GM23338 (cell line): ENCODE measurements around the gene PTPRS. TPM values are rescaled to one million over a fixed set of nuclear protein-coding genes. Genes with fewer than 3 reads are reported as not detected.
"Not testable (repeated sequence)": the region's sequence is repeated elsewhere in the genome, so short reads cannot be mapped to it uniquely, and the experiment has no call there.

Experiments used
- ATAC-seq: fragments of 200-7000 bp; cut with Tn5 transposase; 3 replicates; pipeline ENCODE4 v1.9.1; 2020
- DNase-seq: peaks from one replicate; pipeline ENCODE4 v3.0.0-alpha.2; 2015; ENCODE audit warnings: low spot score
- H2AFZ ChIP-seq: fragments of 200-600 bp; sonication (generic); 2 replicates; pipeline ENCODE4 v1.8.0; 2016; ENCODE audit warnings: antibody characterized with exemption, mild to moderate bottlenecking, moderate library complexity
- H3F3A ChIP-seq: fragments of 200-600 bp; sonication (generic); replicated peaks from 2 replicates; pipeline ENCODE4 v1.8.0; 2017; ENCODE audit warnings: antibody characterized with exemption, mixed run types, low read depth
- H3K27ac ChIP-seq: fragments of 200-600 bp; sonication (generic); 2 replicates; pipeline ENCODE4 v1.6.1; 2016; ENCODE audit warnings: low read depth
- H3K27me3 ChIP-seq: fragments of 200-600 bp; sonication (generic); 2 replicates; pipeline ENCODE4 v1.8.0; 2016; ENCODE audit warnings: mild to moderate bottlenecking, mixed run types, moderate library complexity; ENCODE audit not compliant: insufficient read depth
- H3K36me3 ChIP-seq: fragments of 200-600 bp; sonication (generic); 2 replicates; pipeline ENCODE4 v1.8.0; 2016; ENCODE audit warnings: mild to moderate bottlenecking; ENCODE audit not compliant: insufficient read depth
- H3K4me1 ChIP-seq: fragments of 200-600 bp; sonication (generic); 2 replicates; pipeline ENCODE4 v1.8.0; 2016; ENCODE audit warnings: mild to moderate bottlenecking, moderate library complexity; ENCODE audit not compliant: insufficient read depth
- H3K4me2 ChIP-seq: fragments of 200-600 bp; sonication (generic); 2 replicates; pipeline ENCODE4 v1.7.1; 2017; ENCODE audit warnings: mixed run types
- H3K4me3 ChIP-seq: fragments of 200-600 bp; sonication (generic); 2 replicates; pipeline ENCODE4 v1.6.1; 2016; ENCODE audit warnings: mixed run types
- H3K79me2 ChIP-seq: fragments of 200-600 bp; sonication (generic); replicated peaks from 2 replicates; pipeline ENCODE4 v1.8.0; 2017; ENCODE audit warnings: mild to moderate bottlenecking; ENCODE audit not compliant: insufficient read depth
- H3K9me2 ChIP-seq: fragments of 200-600 bp; sonication (generic); 2 replicates; pipeline ENCODE4 v1.8.0; 2017; ENCODE audit not compliant: insufficient read depth
- H4K20me1 ChIP-seq: fragments of 200-600 bp; sonication (generic); replicated peaks from 2 replicates; pipeline ENCODE4 v1.8.0; 2017; ENCODE audit warnings: mild to moderate bottlenecking; ENCODE audit not compliant: insufficient read depth
- H3K27ac Mint-ChIP-seq: 2 replicates; pipeline ENCODE4 v1.8.0; 2020; ENCODE audit warnings: inconsistent platforms, mild to moderate bottlenecking, moderate library complexity, mixed read lengths
- H3K27me3 Mint-ChIP-seq: 3 replicates; pipeline ENCODE4 v1.8.0; 2022; ENCODE audit warnings: low read depth, mild to moderate bottlenecking, moderate library complexity, mixed read lengths, inconsistent platforms; ENCODE audit not compliant: insufficient read depth, poor library complexity
- H3K36me3 Mint-ChIP-seq: 3 replicates; pipeline ENCODE4 v1.8.0; 2021; ENCODE audit warnings: low read depth, mild to moderate bottlenecking, inconsistent platforms, moderate library complexity, mixed read lengths
- H3K4me1 Mint-ChIP-seq: 3 replicates; pipeline ENCODE4 v1.8.0; 2020; ENCODE audit warnings: mild to moderate bottlenecking, inconsistent platforms, mixed read lengths
- H3K4me3 Mint-ChIP-seq: 3 replicates; pipeline ENCODE4 v1.8.0; 2021; ENCODE audit warnings: moderate library complexity, mild to moderate bottlenecking, inconsistent platforms, mixed read lengths
- H3K9me3 Mint-ChIP-seq: 3 replicates; pipeline ENCODE4 v1.8.0; 2020; ENCODE audit warnings: moderate library complexity, mild to moderate bottlenecking, inconsistent platforms, mixed read lengths
- CREB1 ChIP-seq: fragments of 250-450 bp; sonication (Bioruptor Pico); IDR thresholded peaks from 2 replicates; pipeline ENCODE4 v1.5.0; 2020; ENCODE audit warnings: low read depth, mild to moderate bottlenecking, moderate library complexity
- CTCF ChIP-seq, 2 experiments: fragments of 200-600 bp in 1 of 2; sonication (generic) in 1 of 2; conservative IDR thresholded peaks; 2 replicates each; pipeline versions ENCODE4 v1.5.1 to v1.6.1; 2016 to 2017; ENCODE audit warnings: antibody characterized with exemption in 2 of 2, low read depth in 2 of 2, mild to moderate bottlenecking in 2 of 2, moderate library complexity in 1 of 2
- EZH2 ChIP-seq: fragments of 200-600 bp; sonication (generic); IDR thresholded peaks from one replicate; pipeline ENCODE4 v1.8.0; 2017; ENCODE audit warnings: antibody characterized with exemption, mild to moderate bottlenecking, low read depth; ENCODE audit not compliant: unreplicated experiment
- EZH2phosphoT487 ChIP-seq: fragments of 200-600 bp; sonication (generic); IDR thresholded peaks from one replicate; pipeline ENCODE4 v1.8.1; 2018; ENCODE audit warnings: antibody characterized with exemption; ENCODE audit not compliant: unreplicated experiment
- JUNB ChIP-seq: IDR thresholded peaks from one replicate; pipeline ENCODE4 v1.6.1; 2016; ENCODE audit warnings: antibody characterized with exemption; ENCODE audit not compliant: unreplicated experiment
- NANOG ChIP-seq: IDR thresholded peaks from 2 replicates; pipeline ENCODE4 v1.6.1; 2016; ENCODE audit warnings: antibody characterized with exemption, borderline replicate concordance
- POLR2AphosphoS5 ChIP-seq: IDR thresholded peaks from 2 replicates; pipeline ENCODE4 v1.6.1; 2016; ENCODE audit warnings: antibody characterized with exemption, low read depth
- REST ChIP-seq: IDR thresholded peaks from one replicate; pipeline ENCODE4 v1.6.1; 2018; ENCODE audit warnings: antibody characterized with exemption; ENCODE audit not compliant: unreplicated experiment
- STAT1 ChIP-seq: IDR thresholded peaks from one replicate; pipeline ENCODE4 v1.6.1; 2016; ENCODE audit warnings: antibody characterized with exemption; ENCODE audit not compliant: unreplicated experiment
- ZNF114 ChIP-seq: fragments of 250-450 bp; sonication (Bioruptor Pico); IDR thresholded peaks from 2 replicates; pipeline ENCODE4 v1.5.0; 2020; ENCODE audit warnings: mild to moderate bottlenecking, moderate library complexity
- ZNF331 ChIP-seq: fragments of 250-450 bp; sonication (Bioruptor Pico); IDR thresholded peaks from 2 replicates; pipeline ENCODE4 v1.5.0; 2020; ENCODE audit warnings: low read depth, mild to moderate bottlenecking, moderate library complexity
- polyA plus RNA-seq: library from polyadenylated mRNA; unstranded; fragments of >200 nt; fragmentation: Nextera tagmentation; extraction: Ambion mirVana; gene quantifications from 2 replicates; pipeline ENCODE4 v1.2.1, GENCODE V29; 2016
- total RNA-seq: library from RNA; depleted of rRNA; stranded (reverse); fragments of >200 nt; shearing (Covaris generic); gene quantifications from 2 replicates; pipeline ENCODE4 v1.2.3, GENCODE V29; 2014

PTPRS gene
- total and polyA plus RNA-seq, 2 experiments from 2014 or later: 20.7 to 290 TPM

- TF ChIP-seq ZNF114 (no peak), JUNB (no peak), STAT1 (no peak), NANOG (no peak), REST (no peak), CREB1 (CRISPR knock-in tag) (no peak), EZH2 (no peak), EZH2phosphoT487 (no peak), POLR2AphosphoS5 (no peak)
Measured at GRCh38 chr19:5329141-5329540, 11.5 kb downstream of the PTPRS start (continued).

GRCh38 chr19:5328407-5328806 is 12.2 kb downstream of the PTPRS start:
- DNase-seq, H3K27ac Mint-ChIP-seq, H3K27me3 Mint-ChIP-seq, H3K4me3 ChIP-seq, ATAC-seq, H3K9me2 ChIP-seq, H3K4me1 Mint-ChIP-seq, H3K27me3 ChIP-seq, H3K36me3 ChIP-seq, H3K4me3 Mint-ChIP-seq, H2AFZ ChIP-seq, H3K4me2 ChIP-seq, H3K27ac ChIP-seq, H3F3A ChIP-seq, H3K4me1 ChIP-seq, H3K9me3 Mint-ChIP-seq: not testable (repeated sequence)
- peaks cover 53% of the 10 kb centered on the region for H4K20me1 ChIP-seq
- peaks cover 97% of the 10 kb centered on the region for H3K79me2 ChIP-seq
- H3K36me3 Mint-ChIP-seq: peaks cover 34% of the 10 kb centered on the region

- Histone ChIP-seq H3K4me3 (no peak overlapping the region), H3K4me1 (no peaks in the 10 kb centered on the region), H4K20me1 (peaks cover 62% of the 10 kb centered on the region), H3K9me2 (no peaks in the 10 kb centered on the region), H3K27ac (no peak overlapping the region), H3K79me2 (peaks cover 96% of the 10 kb centered on the region), H2AFZ (no peak overlapping the region), H3K36me3 (no peaks in the 10 kb centered on the region), H3K27me3 (no peaks in the 10 kb centered on the region), H3F3A (no peaks in the 10 kb centered on the region), H3K4me2 (no peak overlapping the region)
- Mint-ChIP-seq H3K4me3 (no peak overlapping the region), H3K9me3 (no peaks in the 10 kb centered on the region), H3K36me3 (peaks cover 30% of the 10 kb centered on the region), H3K27me3 (peaks cover 4% of the 10 kb centered on the region), H3K4me1 (peaks cover 10% of the 10 kb centered on the region), H3K27ac (no peak overlapping the region)
- DNase-seq (peak; percentile 68), ATAC-seq (peak; percentile 64)
- no peak for TF ChIP-seq ZNF331 (CRISPR knock-in tag)
- peak; percentile 58 to 59 for TF ChIP-seq CTCF (conservative IDR thresholded peaks at IDR 0.05; ENCODE audit: low read depth in 2 of 2)
Measured at GRCh38 chr19:5326986-5327623, 13.5 kb downstream of the PTPRS start.
